Smooth muscle cell (in vitro differentiated cells): Measurements from ENCODE around the gene S100A10. TPM values are rescaled to one million over a fixed set of nuclear protein-coding genes. Genes with fewer than 3 reads are reported as not detected.

Experiments
- DNase-seq: peaks from one replicate; lab custom pipeline; 2025; ENCODE audit not compliant: unreplicated experiment; lab: John Stamatoyannopoulos, UW
- H2AFZ ChIP-seq: fragments of 200-600 bp; sonication (generic); 2 replicates; pipeline ENCODE4 v1.6.0; 2016; ENCODE audit warnings: antibody characterized with exemption, low read depth, mild to moderate bottlenecking
- H3F3A ChIP-seq: fragments of 200-600 bp; sonication (generic); 2 replicates; pipeline ENCODE4 v1.6.0; 2017; ENCODE audit warnings: antibody characterized with exemption, low read depth
- H3K27ac ChIP-seq: fragments of 200-600 bp; sonication (generic); 2 replicates; pipeline ENCODE4 v1.5.1; 2016; ENCODE audit warnings: low read depth, mild to moderate bottlenecking
- H3K27me3 ChIP-seq: fragments of 200-600 bp; sonication (generic); 2 replicates; pipeline ENCODE4 v1.6.1; 2016; ENCODE audit warnings: low read depth, mild to moderate bottlenecking
- H3K36me3 ChIP-seq: fragments of 200-600 bp; sonication (generic); 2 replicates; pipeline ENCODE4 v1.5.1; 2016; ENCODE audit warnings: low read depth
- H3K4me1 ChIP-seq: fragments of 200-600 bp; sonication (generic); 2 replicates; pipeline ENCODE4 v1.5.1; 2016; ENCODE audit warnings: low read depth
- H3K4me2 ChIP-seq: fragments of 200-600 bp; sonication (generic); 2 replicates; pipeline ENCODE4 v1.6.0; 2016; ENCODE audit warnings: mild to moderate bottlenecking
- H3K4me3 ChIP-seq: fragments of 200-600 bp; sonication (generic); 2 replicates; pipeline ENCODE4 v1.5.1; 2016; ENCODE audit warnings: mild to moderate bottlenecking
- H3K79me2 ChIP-seq: fragments of 200-600 bp; sonication (generic); 2 replicates; pipeline ENCODE4 v1.6.0; 2016; ENCODE audit warnings: low read depth, mild to moderate bottlenecking
- H3K9ac ChIP-seq: fragments of 200-600 bp; sonication (generic); 2 replicates; pipeline ENCODE4 v1.6.0; 2016; ENCODE audit warnings: low read depth
- H3K9me3 ChIP-seq: fragments of 200-600 bp; sonication (generic); replicated peaks from 2 replicates; pipeline ENCODE4 v1.5.1; 2016; ENCODE audit warnings: low read depth
- H4K20me1 ChIP-seq: fragments of 200-600 bp; sonication (generic); 2 replicates; pipeline ENCODE4 v1.6.0; 2016; ENCODE audit warnings: low read depth
- WGBS: methylation state at CpG from one replicate; pipeline ENCODE4 v1.1.7; 2016; ENCODE audit warnings: low lambda C conversion rate; 5-methylcytosine and 5-hydroxymethylcytosine counted together
- polyA plus RNA-seq: library from polyadenylated mRNA; unstranded; fragments of >200 nt; fragmentation: Nextera tagmentation; extraction: Ambion mirVana; gene quantifications from 2 replicates; pipeline ENCODE4 v1.2.1, GENCODE V29; 2016
- total RNA-seq: library from RNA; depleted of rRNA; stranded (reverse); fragments of >200 nt; gene quantifications from 2 replicates; pipeline ENCODE4 v1.2.3, GENCODE V29; 2014
- TF ChIP-seq, protein P1 (sequence below): fragments of 200-600 bp; sonication (generic); IDR thresholded peaks from 2 replicates; pipeline ENCODE4 v1.5.1; 2017; ENCODE audit warnings: borderline replicate concordance, mild to moderate bottlenecking, antibody characterized with exemption; ENCODE audit not compliant: insufficient read depth, poor library complexity, severe bottlenecking

Gene S100A10
- total and polyA plus RNA-seq, 2 experiments from 2014 or later: 477 to 1,351 TPM

DNA sequence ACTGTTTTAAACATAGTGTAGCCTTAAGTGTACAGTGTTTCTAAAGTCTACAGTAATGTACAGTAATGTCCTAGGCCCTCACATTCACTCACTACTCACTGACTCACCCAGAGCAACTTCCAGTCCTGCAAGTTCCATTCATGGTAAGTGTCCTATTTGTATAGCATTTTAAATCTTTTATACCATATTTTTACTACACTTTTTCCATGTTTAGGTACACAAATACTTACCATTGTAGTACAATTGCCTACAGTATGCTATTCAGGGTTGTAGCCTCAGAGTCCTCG lies 3.6 kb upstream of the S100A10 start:
- TF ChIP-seq, protein P1, sequence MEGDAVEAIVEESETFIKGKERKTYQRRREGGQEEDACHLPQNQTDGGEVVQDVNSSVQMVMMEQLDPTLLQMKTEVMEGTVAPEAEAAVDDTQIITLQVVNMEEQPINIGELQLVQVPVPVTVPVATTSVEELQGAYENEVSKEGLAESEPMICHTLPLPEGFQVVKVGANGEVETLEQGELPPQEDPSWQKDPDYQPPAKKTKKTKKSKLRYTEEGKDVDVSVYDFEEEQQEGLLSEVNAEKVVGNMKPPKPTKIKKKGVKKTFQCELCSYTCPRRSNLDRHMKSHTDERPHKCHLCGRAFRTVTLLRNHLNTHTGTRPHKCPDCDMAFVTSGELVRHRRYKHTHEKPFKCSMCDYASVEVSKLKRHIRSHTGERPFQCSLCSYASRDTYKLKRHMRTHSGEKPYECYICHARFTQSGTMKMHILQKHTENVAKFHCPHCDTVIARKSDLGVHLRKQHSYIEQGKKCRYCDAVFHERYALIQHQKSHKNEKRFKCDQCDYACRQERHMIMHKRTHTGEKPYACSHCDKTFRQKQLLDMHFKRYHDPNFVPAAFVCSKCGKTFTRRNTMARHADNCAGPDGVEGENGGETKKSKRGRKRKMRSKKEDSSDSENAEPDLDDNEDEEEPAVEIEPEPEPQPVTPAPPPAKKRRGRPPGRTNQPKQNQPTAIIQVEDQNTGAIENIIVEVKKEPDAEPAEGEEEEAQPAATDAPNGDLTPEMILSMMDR: no peak
- no peaks in the 10 kb centered on the region for H3K36me3 ChIP-seq
- peak overlapping the region; percentile 99 for H3K27ac ChIP-seq
- peaks cover 35% of the 10 kb centered on the region for H3F3A ChIP-seq
- no peak for DNase-seq
- H2AFZ ChIP-seq: no peak overlapping the region
- H3K9me3 ChIP-seq: no peaks in the 10 kb centered on the region
- H3K4me2 ChIP-seq: no peak overlapping the region
- no peaks in the 10 kb centered on the region for H3K27me3 ChIP-seq
- 93% methylated on average over 1 of the region's 1 CpG for WGBS
- peaks cover 2% of the 10 kb centered on the region for H4K20me1 ChIP-seq
- H3K79me2 ChIP-seq: peaks cover 8% of the 10 kb centered on the region
- H3K4me1 ChIP-seq: peaks cover 5% of the 10 kb centered on the region
- peak overlapping the region; percentile 6 for H3K9ac ChIP-seq
- H3K4me3 ChIP-seq: no peak overlapping the region

DNA sequence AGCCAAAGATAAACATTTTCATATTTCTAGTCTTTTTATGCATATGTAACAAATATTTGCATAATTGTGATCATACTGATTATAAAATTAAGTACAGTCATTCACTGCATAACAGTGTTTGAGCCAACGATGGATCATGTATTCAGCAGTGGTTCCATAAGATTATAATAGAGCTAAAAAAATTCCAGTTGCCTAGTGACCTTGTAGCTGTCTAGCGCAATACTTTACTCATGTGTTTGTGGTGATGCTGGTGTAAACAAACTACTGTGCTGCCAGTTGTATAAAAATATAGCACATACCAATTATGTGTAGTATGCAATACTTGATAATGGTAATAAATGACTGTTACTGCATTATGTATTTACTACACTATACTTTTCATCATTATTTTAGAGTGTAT lies 2.1 kb upstream of the S100A10 start:
- no peak for DNase-seq
- Histone ChIP-seq H3K27ac (peak overlapping the region; percentile 99), H3K27me3 (no peaks in the 10 kb centered on the region), H3K9me3 (no peaks in the 10 kb centered on the region), H3F3A (peaks cover 39% of the 10 kb centered on the region), H3K4me3 (no peak overlapping the region), H3K9ac (peak overlapping the region; percentile 49), H3K79me2 (peaks cover 23% of the 10 kb centered on the region), H3K36me3 (no peaks in the 10 kb centered on the region), H2AFZ (no peak overlapping the region), H3K4me2 (peak overlapping the region; percentile 9), H3K4me1 (peaks cover 10% of the 10 kb centered on the region), H4K20me1 (peaks cover 16% of the 10 kb centered on the region)
- WGBS: 52% methylated on average over 2 of the region's 2 CpGs
- TF ChIP-seq, protein P1: no peak

DNA sequence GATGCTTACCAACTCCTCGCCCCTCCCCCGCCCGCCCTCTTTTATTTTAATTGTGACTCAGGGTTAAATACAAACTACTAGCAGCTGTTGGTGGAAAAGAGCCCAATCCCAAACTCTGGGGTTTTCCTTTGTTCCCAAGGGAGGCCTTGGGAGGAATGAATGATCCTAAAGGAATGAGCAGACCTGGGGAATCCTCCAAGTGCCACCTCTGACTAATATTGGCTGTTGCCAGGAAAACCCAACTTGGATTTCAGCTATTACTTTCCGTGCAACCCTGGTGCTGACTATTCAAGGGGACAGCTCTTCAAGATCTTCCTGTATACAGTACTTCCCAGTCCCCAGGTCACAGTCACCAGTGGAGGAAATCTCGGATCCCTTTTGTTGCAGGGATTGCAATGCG lies 1.3 kb upstream of the S100A10 start:
- WGBS: 41% methylated on average over 6 of the region's 6 CpGs
- no peaks in the 10 kb centered on the region for H3K27me3 ChIP-seq
- no peak for DNase-seq
- peaks cover 18% of the 10 kb centered on the region for H3K4me1 ChIP-seq
- peaks cover 24% of the 10 kb centered on the region for H4K20me1 ChIP-seq
- TF ChIP-seq, protein P1: no peak
- no peaks in the 10 kb centered on the region for H3K9me3 ChIP-seq
- no peaks in the 10 kb centered on the region for H3K36me3 ChIP-seq
- H3K4me3 ChIP-seq: no peak overlapping the region
- H3K79me2 ChIP-seq: peaks cover 31% of the 10 kb centered on the region
- peak overlapping the region; percentile 99 for H3K27ac ChIP-seq
- peak overlapping the region; percentile 9 for H3K4me2 ChIP-seq
- peak overlapping the region; percentile 49 for H3K9ac ChIP-seq
- H3F3A ChIP-seq: peaks cover 47% of the 10 kb centered on the region
- H2AFZ ChIP-seq: no peak overlapping the region

DNA sequence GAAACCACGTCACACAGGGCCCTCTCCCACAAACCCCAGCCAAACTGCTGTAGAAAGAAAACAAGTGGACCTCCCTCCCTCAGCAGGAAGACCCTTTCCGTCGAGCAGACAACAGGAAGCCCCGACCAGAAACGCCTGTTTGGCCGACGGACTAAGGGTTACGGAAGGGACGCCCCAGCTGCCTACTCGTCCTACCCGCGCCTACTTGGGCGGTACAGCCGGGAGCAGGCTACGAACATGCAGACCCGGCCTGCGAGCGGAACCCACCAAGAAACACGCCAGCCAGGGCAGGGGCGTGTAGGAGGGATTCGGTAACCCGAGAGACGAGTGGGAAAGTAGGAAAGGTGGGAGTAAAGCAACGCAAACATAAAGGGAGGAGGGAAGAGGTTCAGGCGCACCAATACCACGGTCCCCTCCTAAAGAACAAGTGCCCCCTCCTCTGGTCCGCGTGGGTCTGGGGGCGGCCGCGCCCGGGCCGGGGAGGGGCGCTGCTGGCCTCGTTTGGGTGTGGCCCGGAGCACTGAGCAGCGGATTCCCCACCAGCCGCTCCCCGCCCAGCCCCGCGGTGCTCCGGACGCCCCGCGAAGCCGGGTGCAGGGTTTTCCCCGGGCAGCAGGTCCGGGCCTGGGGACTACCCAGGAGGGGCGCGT lies 450 bp downstream of the S100A10 start:
- no peak for DNase-seq
- peaks cover 61% of the 10 kb centered on the region for H3F3A ChIP-seq
- peak overlapping the region; percentile 81 for H3K4me3 ChIP-seq
- H4K20me1 ChIP-seq: peaks cover 41% of the 10 kb centered on the region
- peak overlapping the region; percentile 86 for H3K4me2 ChIP-seq
- H3K27me3 ChIP-seq: no peaks in the 10 kb centered on the region
- H3K9ac ChIP-seq: peak overlapping the region; percentile 89
- peak overlapping the region; percentile 99 for H3K27ac ChIP-seq
- no peaks in the 10 kb centered on the region for H3K36me3 ChIP-seq
- H3K9me3 ChIP-seq: no peaks in the 10 kb centered on the region
- TF ChIP-seq, protein P1: no peak
- peak overlapping the region; percentile 28 for H2AFZ ChIP-seq
- WGBS: 1% methylated on average over 25 of the region's 50 CpGs
- peaks cover 42% of the 10 kb centered on the region for H3K79me2 ChIP-seq
- peaks cover 26% of the 10 kb centered on the region for H3K4me1 ChIP-seq
